GM21447 (cell line): ENCODE data around the gene CHERP.
A peak's percentile ranks its signal among the peaks of the same experiment; 100 is the strongest.
"Not testable (repeated sequence)": the region's sequence is repeated elsewhere in the genome, so short reads cannot be mapped to it uniquely, and the experiment has no call there.

Experiments
- ATAC-seq: cut with Tn5 transposase; IDR thresholded peaks from one replicate; pipeline ENCODE4 v1.9.1; 2021; ENCODE audit not compliant: unreplicated experiment

The CHERP gene

DNA sequence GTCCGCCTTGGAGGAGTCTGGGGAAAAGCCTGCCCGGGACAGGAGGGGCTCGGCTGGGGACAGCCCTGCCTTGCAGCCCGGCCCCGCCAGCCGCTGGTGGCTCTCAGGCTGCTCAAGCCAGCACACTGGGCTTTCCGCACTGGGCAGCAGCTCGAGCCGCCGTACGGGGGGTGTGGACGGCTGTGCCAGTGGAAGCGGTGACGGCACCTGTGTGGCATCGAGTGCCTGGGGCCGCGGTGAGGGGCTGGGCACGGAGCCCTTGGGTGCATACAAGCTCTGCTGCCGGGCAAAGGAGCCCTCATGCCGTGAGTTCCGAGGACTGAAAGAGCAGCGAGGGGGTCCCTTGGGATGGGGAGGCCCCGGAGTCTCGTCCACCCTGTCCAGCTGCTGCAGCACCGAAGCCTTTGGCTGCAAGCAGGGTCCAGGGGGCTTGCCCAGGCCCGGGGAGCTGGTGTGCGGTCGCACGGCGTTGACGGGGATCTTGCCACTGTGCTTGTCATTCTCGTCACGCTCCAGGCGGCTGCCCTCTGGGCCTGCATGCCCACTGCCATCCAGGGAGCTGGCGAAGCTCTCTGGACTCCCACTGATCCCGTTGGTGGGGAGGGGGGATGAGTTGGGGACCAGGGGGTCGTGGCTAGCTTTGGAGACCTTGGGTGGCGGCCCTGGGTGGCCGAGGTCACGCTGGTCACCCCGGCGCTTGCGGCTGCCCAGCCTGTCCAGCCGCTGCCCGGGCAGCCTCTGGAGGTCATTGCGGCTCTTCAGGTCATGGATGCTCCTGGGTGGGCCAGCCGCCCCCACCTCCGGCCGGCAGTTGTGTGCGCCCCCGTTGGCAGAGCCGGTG lies 34.7 kb upstream of the CHERP start:
- ATAC-seq = no peak

DNA sequence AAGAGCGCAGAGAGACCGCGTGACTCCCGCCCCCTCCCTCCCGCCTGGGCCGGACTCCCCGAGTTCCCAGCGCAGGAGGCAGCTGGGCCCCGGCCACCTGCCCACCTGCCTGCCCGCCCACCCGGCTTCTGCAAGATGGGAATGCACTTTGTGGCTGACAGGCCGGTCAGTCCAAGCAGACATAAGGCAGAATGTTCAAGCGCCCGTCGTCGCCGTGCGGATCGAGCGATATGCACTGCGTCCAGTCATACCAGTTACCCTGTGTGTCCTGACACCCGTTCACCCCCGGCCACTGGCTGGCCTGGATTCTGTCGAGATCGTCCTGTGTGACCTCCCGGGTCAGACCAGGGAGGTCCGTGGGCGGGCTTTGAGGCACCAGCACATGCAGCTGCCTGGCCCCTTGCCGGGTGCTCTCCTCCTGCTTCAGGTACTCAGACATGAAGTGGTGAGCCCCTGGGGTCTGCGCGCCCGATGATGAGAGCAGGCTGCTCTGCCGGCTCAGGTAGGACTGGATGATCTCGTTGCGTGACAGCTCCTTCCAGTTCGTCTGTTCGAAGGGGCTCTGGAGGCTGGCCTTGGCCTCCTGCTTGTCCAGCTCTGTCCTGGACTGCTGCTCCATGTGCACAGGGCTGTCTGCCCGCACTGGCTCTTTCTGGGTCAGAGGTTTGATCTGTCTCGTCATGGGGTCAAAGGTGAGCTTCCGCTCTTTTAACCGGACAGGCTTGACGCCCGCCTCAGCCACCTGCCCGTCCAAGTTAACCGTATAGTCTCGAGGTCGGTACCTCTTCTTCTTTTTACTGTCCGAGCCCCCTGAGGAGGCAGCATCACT lies 33.8 kb upstream of the CHERP start:
- no peak for ATAC-seq

DNA sequence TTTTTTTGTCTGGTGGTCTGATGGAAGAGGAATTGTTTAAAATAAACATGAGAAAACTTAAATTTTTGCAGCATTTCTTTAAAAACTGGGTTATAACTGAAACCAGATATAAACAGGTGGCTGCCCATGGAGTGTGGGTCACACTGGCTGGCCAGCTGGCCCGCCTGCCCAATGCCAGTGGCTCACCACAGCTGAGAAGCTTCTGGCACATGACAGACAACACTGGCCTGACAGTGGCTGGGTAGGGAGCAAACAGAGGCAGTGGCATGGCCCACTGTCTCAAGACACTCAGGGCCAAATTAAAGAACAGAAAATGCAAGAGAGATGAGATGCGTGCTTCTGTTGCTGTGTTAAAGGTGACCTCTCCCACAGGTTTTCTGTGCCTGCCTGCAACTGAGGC lies 33.0 kb upstream of the CHERP start:
- no peak for ATAC-seq

- ATAC-seq = no peak
These were observed 31.7 kb upstream of the CHERP start for GRCh38 chr19:16573925-16574324.

- ATAC-seq = no peak
These were observed 31.1 kb upstream of the CHERP start for GRCh38 chr19:16573296-16573695.

DNA sequence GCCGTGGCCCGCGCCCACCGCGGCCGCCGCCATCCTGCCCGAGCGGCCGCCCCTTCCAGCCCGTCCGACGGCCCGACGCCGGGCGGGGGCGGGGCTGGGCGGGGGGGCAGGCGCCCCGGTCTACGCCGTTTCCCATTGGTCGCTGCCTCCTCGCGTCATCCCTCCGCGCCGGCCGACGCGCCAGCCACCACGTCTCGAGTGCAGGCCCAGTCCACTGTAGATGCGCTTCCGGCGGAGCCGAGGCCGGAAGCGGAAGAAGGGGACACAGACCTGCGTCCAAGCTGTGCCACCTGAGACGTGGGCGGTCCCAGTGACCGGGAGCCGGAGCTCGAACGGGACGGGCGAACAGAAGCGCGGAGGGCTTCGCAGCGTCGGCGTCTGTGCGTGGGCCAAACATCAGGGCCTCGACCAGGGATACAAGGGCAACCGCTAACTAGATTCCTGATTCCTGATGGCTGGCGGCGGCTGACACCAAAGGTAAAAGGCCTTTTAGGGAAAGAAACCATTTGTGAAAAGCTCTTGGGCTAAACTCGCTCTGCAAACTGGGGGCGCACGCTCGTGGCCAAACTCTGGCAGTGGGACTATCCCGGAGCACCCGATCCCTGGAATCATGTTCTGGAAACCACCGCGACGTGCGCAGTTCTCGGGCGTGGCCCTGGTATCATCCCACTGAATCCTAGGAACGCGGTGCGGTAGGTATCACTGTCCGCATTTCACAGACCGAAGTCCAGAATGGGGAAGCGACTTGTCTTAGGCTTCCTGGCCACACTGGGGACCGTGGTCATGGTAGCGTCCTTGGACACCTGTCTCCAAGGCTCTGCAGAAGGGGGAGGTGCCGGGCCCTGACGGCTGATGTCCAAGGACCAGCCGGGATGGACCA lies 30.3 kb upstream of the CHERP start, which contains the start of gene SLC35E1:
TSS of gene SLC35E1 (minus strand) at position 84 of the 880 bp plus-strand sequence. CDS start at position 33, 51 bp downstream.
- ATAC-seq = peak; percentile 73

GRCh38 chr19:16571822-16572331 lies 29.6 kb upstream of the CHERP start:
- ATAC-seq = peak; percentile 17

DNA sequence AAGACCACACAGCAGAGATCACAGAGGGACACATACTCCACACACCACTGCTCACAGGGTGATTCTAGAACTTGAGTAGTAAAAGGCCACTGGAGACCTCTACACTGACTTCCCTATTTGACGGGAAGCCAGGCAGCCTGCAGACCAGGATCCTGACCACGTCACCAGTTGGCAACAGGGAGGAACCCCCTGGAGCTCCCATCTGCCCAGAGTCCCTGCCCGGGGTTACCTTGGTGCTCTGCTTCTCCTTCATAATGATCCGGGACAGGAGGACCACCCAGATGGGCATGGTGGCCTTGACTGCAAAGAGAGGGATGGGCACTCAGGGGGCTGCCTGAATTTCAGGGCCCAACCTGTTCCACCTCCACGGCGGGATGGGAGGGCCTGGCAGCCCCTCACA lies 29.0 kb upstream of the CHERP start:
- no peak for ATAC-seq

DNA sequence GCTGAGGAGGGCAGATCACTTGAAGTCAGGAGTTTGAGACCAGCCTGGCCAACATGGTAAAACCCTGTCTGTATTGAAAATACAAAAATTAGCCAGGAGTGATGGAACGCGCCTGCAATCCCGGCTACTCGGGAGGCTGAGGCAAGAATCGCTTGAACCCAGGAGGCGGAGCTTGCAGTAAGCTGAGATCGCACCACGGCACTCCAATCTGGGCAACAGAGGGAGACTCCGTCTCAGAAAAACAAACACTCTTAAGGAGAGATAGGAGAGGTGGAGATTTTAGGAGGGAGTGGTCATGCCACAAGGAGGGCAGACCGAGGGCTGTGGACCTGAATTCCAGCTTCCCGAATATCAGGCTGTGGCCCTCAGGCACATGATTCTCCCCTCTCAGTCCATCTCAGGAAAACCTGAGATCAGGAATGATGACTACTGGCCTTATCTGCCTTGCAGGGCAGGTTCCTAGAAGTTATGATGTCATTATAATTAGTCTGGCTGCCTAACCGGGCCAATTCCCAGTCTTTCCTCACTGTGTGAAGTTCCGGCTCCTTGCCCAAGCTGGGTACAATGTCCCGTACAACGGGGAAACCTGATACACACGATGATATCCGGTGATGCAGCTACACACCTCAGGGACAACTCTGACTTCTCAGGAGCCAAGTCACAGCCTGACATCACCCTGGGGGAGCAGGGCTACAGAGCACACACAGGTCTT lies 27.5 kb upstream of the CHERP start:
- ATAC-seq = no peak

GRCh38 chr19:16566702-16567101 lies 24.5 kb upstream of the CHERP start:
- ATAC-seq = no peak

DNA sequence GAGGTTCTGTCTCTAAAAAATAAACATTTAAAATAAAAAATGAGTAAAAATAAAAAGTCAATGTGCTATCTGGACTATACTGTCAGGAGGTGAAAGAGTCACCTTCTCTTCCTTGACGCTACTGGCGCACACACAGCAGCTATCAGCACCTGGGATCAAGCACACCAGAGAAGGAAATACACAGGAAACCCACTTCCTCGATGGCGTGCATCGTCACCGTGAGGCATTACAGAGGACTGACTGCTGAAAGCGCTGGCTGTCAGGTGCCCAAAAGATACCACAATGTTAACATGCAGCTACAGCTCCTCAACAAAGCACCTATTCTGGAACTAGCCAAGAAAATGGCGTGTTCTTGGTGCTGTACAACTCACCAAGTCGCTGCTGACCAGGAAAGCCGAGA lies 23.9 kb upstream of the CHERP start:
- no peak for ATAC-seq

DNA sequence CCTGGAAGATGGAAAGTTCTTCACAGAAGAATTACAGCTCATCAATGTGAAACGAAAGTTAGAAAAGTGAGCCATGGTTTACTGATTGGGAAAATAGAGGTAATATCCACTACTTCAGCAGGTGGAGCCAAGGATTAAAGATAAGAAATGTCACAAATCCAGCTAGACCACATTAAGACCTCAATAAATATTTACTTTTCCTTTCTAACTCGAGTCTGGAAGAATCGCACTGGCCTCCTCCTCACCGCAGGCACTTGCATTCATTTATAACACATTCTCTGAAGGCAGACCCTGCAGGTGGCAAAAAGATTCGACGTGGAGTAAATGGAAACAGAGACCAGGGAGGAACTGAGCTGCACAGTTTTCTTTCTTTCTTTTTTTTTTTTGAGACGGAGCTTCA lies 22.6 kb upstream of the CHERP start:
- ATAC-seq = no peak

- ATAC-seq = no peak
These were observed 20.4 kb upstream of the CHERP start for GRCh38 chr19:16562608-16563025.

DNA sequence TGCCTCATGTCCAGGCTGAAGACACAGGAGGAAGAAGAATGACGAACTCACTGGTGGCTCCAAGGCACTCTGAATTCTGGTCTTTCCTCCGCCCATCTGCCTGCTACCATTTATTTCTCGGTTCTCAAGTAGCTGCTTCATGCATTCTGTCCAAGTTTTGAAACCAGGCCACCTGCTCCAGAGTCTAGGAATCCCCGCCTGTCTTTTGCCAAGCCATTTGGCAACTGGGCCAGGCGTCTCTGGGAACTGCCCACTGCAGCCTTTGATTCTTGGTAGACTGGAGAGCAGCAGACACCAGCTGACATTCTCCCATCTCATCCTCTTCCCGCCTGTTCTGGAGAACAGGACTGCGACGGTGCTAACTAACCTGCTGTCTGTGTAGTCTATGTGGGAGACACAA lies 19.1 kb upstream of the CHERP start:
- no peak for ATAC-seq

DNA sequence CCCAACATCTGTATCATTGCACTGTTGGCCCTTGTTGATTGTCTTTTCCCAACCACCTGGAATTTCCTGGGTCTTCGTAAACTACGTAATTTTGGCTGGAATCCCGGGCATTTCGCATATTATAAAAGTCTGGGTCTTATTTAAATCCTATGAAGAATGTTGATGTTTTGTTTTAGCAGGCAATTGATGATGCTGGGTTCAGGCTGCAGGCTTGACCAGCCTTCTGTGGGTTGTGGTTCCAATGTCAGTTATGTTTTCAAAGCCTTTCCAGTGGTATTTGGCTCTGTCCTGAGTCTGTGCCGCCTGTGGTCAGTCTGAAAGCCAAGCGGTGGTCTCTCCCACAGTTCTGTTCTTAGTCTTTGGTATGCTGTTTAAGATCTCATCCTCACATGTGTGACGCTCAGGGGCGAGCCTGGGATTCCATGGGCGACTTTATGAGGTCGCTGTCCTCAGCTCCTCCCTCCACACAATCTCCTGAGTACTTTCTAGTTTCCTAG lies 17.6 kb upstream of the CHERP start:
- ATAC-seq = no peak

- ATAC-seq = no peak
These were observed 12.5 kb upstream of the CHERP start for GRCh38 chr19:16554776-16555175.

- not testable (repeated sequence) for ATAC-seq
These were observed 9.7 kb upstream of the CHERP start for GRCh38 chr19:16551902-16552301.

- no peak for ATAC-seq
These were observed 6.7 kb upstream of the CHERP start for GRCh38 chr19:16548956-16549355.

DNA sequence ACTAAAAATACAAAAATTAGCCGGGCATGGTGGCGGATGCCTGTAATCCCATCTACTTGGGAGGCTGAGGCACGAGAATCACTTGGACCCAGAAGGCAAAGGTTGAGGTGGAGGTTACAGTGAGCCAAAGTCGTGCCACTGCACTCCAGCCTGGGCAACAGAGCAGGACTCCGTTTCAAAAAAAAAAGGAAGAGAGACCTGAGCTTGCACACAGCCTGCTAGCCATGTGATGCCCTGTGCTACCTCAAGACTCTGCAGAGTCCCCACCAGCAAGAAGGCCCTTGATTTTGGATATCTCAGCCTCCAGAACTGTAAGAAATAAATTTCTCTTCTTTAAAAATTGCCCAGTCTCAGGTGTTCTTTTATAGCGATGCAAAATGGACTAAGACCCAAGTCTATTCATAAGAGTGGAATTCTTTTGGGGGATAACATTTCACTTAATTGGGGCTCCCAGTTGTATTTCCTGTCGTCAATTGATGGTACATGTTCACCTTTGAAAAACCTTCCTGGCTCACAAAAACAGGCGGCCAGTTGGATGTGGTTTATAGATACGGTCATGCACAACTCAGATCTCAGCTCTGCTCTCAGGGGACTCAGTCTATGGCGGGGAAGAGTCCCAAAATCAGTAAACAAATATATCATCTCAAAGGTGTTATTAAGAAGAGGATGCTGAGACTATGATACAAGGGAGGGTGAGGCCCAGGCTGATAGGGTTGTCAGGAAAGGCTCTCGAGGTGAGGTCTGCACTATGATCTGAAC lies 2.4 kb upstream of the CHERP start:
- ATAC-seq = no peak
